ES-I3 (cell line): ENCODE results near the gene COL6A3.
"Not testable (repeated sequence)": the region's sequence is repeated elsewhere in the genome, so short reads cannot be mapped to it uniquely, and the experiment has no call there.

ENCODE experiments used
- H3K36me3 ChIP-seq: 2 replicates; pipeline ENCODE4 v1.6.1; 2013; ENCODE audit warnings: mild to moderate bottlenecking, low read length, control low read depth, moderate library complexity; ENCODE audit not compliant: insufficient read depth
- H3K4me1 ChIP-seq: 2 replicates; pipeline ENCODE4 v1.6.1; 2013; ENCODE audit warnings: mild to moderate bottlenecking, control low read depth, low read length; ENCODE audit not compliant: insufficient read depth
- H3K9ac ChIP-seq: 2 replicates; pipeline ENCODE4 v1.6.1; 2013; ENCODE audit warnings: low read depth, mild to moderate bottlenecking, low read length, moderate library complexity
- H3K9me3 ChIP-seq: 2 replicates; pipeline ENCODE4 v1.6.1; 2013; ENCODE audit warnings: mild to moderate bottlenecking, low read length, moderate library complexity; ENCODE audit not compliant: control insufficient read depth, insufficient read depth

COL6A3 gene

GRCh38 chr2:237307474-237307873 is 106.5 kb downstream of the COL6A3 start:
- H3K36me3 ChIP-seq: no peaks in the 10 kb centered on the region
- H3K9ac ChIP-seq: no peak overlapping the region
- H3K4me1 ChIP-seq: no peaks in the 10 kb centered on the region
- no peaks in the 10 kb centered on the region; the same call in 1 of the 2 replicates for H3K9me3 ChIP-seq

GRCh38 chr2:237306787-237307170 is 107.2 kb downstream of the COL6A3 start:
- Histone ChIP-seq H3K9ac (no peak overlapping the region), H3K36me3 (no peaks in the 10 kb centered on the region), H3K4me1 (no peaks in the 10 kb centered on the region), H3K9me3 (no peaks in the 10 kb centered on the region; the same call in 1 of the 2 replicates)

- H3K9me3 ChIP-seq: no peaks in the 10 kb centered on the region; the same call in 1 of the 2 replicates
- no peak overlapping the region for H3K9ac ChIP-seq
- H3K4me1 ChIP-seq: no peaks in the 10 kb centered on the region
- no peaks in the 10 kb centered on the region for H3K36me3 ChIP-seq
Measured at GRCh38 chr2:237306083-237306786, 107.7 kb downstream of the COL6A3 start.

- H3K36me3 ChIP-seq: no peaks in the 10 kb centered on the region
- H3K9me3 ChIP-seq: no peaks in the 10 kb centered on the region; the same call in 1 of the 2 replicates
- H3K4me1 ChIP-seq: no peaks in the 10 kb centered on the region
- H3K9ac ChIP-seq: no peak overlapping the region
Measured at GRCh38 chr2:237305579-237305978, 108.4 kb downstream of the COL6A3 start.

- H3K9me3 ChIP-seq: no peaks in the 10 kb centered on the region; the same call in 1 of the 2 replicates
- H3K9ac ChIP-seq: no peak overlapping the region
Measured at GRCh38 chr2:237304763-237305514, 109.0 kb downstream of the COL6A3 start.

GRCh38 chr2:237303244-237303643 is 110.7 kb downstream of the COL6A3 start:
- H3K9ac ChIP-seq, H3K9me3 ChIP-seq, H3K4me1 ChIP-seq, H3K36me3 ChIP-seq: not testable (repeated sequence)

More at GRCh38 chr2:237304763-237305514, 109.0 kb downstream of the COL6A3 start:
- no peaks in the 10 kb centered on the region for H3K36me3 ChIP-seq
- H3K4me1 ChIP-seq: no peaks in the 10 kb centered on the region

- no peaks in the 10 kb centered on the region; the same call in 1 of the 2 replicates for H3K9me3 ChIP-seq
Measured at GRCh38 chr2:237301595-237301994, 112.4 kb downstream of the COL6A3 start.

GRCh38 chr2:237300739-237301138 is 113.2 kb downstream of the COL6A3 start:
- Histone ChIP-seq H3K36me3 (no peaks in the 10 kb centered on the region), H3K9ac (no peak overlapping the region), H3K4me1 (no peaks in the 10 kb centered on the region), H3K9me3 (no peaks in the 10 kb centered on the region; the same call in 1 of the 2 replicates)

More at GRCh38 chr2:237301595-237301994, 112.4 kb downstream of the COL6A3 start:
- no peaks in the 10 kb centered on the region for H3K36me3 ChIP-seq
- H3K9ac ChIP-seq: no peak overlapping the region
- no peaks in the 10 kb centered on the region for H3K4me1 ChIP-seq

- H3K36me3 ChIP-seq: no peaks in the 10 kb centered on the region
- H3K9me3 ChIP-seq: no peaks in the 10 kb centered on the region; the same call in 1 of the 2 replicates
- H3K9ac ChIP-seq: no peak overlapping the region
- no peaks in the 10 kb centered on the region for H3K4me1 ChIP-seq
Measured at GRCh38 chr2:237299906-237300305, 114.1 kb downstream of the COL6A3 start.

- H3K9me3 ChIP-seq: no peaks in the 10 kb centered on the region; the same call in 1 of the 2 replicates
- H3K4me1 ChIP-seq: no peaks in the 10 kb centered on the region
- H3K9ac ChIP-seq: no peak overlapping the region
- H3K36me3 ChIP-seq: no peaks in the 10 kb centered on the region
Measured at GRCh38 chr2:237298151-237299118, 115.5 kb downstream of the COL6A3 start.

- Histone ChIP-seq H3K9ac (no peak overlapping the region), H3K4me1 (no peaks in the 10 kb centered on the region), H3K9me3 (no peaks in the 10 kb centered on the region; the same call in 1 of the 2 replicates), H3K36me3 (no peaks in the 10 kb centered on the region)
Measured at GRCh38 chr2:237297421-237298150, 116.4 kb downstream of the COL6A3 start.

- Histone ChIP-seq H3K4me1 (no peaks in the 10 kb centered on the region), H3K9me3 (no peaks in the 10 kb centered on the region), H3K36me3 (no peaks in the 10 kb centered on the region), H3K9ac (no peak overlapping the region)
Measured at GRCh38 chr2:237296756-237297155, 117.2 kb downstream of the COL6A3 start.

GRCh38 chr2:237295889-237296480 is 118.0 kb downstream of the COL6A3 start:
- H3K9me3 ChIP-seq: no peaks in the 10 kb centered on the region
- H3K4me1 ChIP-seq: no peaks in the 10 kb centered on the region
- H3K9ac ChIP-seq: no peak overlapping the region
- no peaks in the 10 kb centered on the region for H3K36me3 ChIP-seq
